Esophagus squamous epithelium (tissue), 4 donors: ENCODE measurements around the gene BBS12.

Source experiments
- POLR2A ChIP-seq, 4 donors: fragments of 450-650 bp; IDR thresholded peaks; one replicate each; pipeline ENCODE4 v1.6.1; 2017; ENCODE audit warnings: antibody characterized with exemption in 4 of 4, mild to moderate bottlenecking in 4 of 4, moderate library complexity in 3 of 4
- TF ChIP-seq, protein P1 (sequence below), 6 experiments: fragments of 450-650 bp in 4 of 6; fragments of 200-600 bp in 2 of 6; sonication (generic) in 2 of 6; IDR thresholded peaks; one replicate each; pipeline ENCODE4 v1.5.1; 2016 to 2019; ENCODE audit warnings: antibody characterized with exemption in 6 of 6, mild to moderate bottlenecking in 4 of 6, moderate library complexity in 4 of 6

GRCh38 chr4:122766950-122767349 lies 34.4 kb downstream of the BBS12 start:
- no peak for TF ChIP-seq POLR2A (IDR thresholded peaks at IDR 0.05)
- TF ChIP-seq, protein P1, sequence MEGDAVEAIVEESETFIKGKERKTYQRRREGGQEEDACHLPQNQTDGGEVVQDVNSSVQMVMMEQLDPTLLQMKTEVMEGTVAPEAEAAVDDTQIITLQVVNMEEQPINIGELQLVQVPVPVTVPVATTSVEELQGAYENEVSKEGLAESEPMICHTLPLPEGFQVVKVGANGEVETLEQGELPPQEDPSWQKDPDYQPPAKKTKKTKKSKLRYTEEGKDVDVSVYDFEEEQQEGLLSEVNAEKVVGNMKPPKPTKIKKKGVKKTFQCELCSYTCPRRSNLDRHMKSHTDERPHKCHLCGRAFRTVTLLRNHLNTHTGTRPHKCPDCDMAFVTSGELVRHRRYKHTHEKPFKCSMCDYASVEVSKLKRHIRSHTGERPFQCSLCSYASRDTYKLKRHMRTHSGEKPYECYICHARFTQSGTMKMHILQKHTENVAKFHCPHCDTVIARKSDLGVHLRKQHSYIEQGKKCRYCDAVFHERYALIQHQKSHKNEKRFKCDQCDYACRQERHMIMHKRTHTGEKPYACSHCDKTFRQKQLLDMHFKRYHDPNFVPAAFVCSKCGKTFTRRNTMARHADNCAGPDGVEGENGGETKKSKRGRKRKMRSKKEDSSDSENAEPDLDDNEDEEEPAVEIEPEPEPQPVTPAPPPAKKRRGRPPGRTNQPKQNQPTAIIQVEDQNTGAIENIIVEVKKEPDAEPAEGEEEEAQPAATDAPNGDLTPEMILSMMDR (IDR thresholded peaks at IDR 0.05): no peak
